Mammary epithelial cell (primary cell): ENCODE results near the gene FSTL1.

ENCODE experiments used
- EZH2 ChIP-seq: IDR thresholded peaks from 2 replicates; pipeline ENCODE4 v1.6.1; 2012; ENCODE audit warnings: low read length, inconsistent platforms, borderline replicate concordance
- TF ChIP-seq, protein P1 (sequence below), 2 donors: IDR thresholded peaks in 1 of 2; conservative IDR thresholded peaks in 1 of 2; 2 replicates each; pipeline ENCODE4 v1.5.1; 2011 to 2012; ENCODE audit warnings: inconsistent platforms in 2 of 2, low read length in 2 of 2, mild to moderate bottlenecking in 2 of 2, control low read depth in 1 of 2, low read depth in 1 of 2; ENCODE audit not compliant: insufficient read depth in 1 of 2; ENCODE audit errors: extremely low read depth in 1 of 2

DNA sequence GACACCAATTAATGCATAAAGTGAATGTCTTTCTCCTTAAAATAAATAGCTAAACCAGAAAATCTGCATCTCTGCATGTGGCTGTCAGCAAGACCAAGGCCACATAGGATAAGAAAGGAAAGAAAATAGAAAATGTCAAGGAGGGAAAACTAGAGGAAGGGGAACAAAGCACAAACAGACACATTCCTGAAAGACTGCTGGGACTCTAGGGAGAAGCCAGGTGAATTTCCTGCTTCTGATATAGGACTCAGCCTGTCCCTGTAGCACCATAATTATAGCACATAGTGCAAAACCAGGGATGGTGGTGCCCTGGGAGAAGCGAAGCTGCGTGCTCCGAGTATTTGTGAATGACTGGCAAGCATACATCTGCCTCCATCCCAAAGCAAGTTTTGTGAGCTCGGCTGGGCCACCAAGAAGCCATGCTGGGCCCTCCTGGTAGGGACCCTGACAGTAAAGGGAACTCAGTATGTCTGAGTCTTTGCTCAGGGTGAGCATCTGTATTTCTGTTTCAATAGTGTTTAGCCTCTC is 14.2 kb downstream of the FSTL1 start:
- TF ChIP-seq, protein P1, sequence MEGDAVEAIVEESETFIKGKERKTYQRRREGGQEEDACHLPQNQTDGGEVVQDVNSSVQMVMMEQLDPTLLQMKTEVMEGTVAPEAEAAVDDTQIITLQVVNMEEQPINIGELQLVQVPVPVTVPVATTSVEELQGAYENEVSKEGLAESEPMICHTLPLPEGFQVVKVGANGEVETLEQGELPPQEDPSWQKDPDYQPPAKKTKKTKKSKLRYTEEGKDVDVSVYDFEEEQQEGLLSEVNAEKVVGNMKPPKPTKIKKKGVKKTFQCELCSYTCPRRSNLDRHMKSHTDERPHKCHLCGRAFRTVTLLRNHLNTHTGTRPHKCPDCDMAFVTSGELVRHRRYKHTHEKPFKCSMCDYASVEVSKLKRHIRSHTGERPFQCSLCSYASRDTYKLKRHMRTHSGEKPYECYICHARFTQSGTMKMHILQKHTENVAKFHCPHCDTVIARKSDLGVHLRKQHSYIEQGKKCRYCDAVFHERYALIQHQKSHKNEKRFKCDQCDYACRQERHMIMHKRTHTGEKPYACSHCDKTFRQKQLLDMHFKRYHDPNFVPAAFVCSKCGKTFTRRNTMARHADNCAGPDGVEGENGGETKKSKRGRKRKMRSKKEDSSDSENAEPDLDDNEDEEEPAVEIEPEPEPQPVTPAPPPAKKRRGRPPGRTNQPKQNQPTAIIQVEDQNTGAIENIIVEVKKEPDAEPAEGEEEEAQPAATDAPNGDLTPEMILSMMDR (conservative IDR thresholded peaks at IDR 0.05 in 1 of 2, IDR thresholded peaks at IDR 0.05 in 1 of 2; ENCODE audit: extremely low read depth in 1 of 2, insufficient read depth in 1 of 2, low read depth in 1 of 2, low read length in 2 of 2) = no peak
- no peak for TF ChIP-seq EZH2
